Sigmoid colon (tissue), 3 donors: ENCODE results near the gene CBFA2T3.

Experiments
- CTCF ChIP-seq, 4 experiments: fragments of 450-650 bp in 3 of 4; fragments of 200-600 bp in 1 of 4; IDR thresholded peaks; one replicate each; pipeline ENCODE4 v1.5.1; 2016 to 2019; ENCODE audit warnings: antibody characterized with exemption in 4 of 4, mild to moderate bottlenecking in 3 of 4, moderate library complexity in 2 of 4
- POLR2A ChIP-seq, 2 donors: fragments of 450-650 bp; IDR thresholded peaks; one replicate each; pipeline ENCODE4 v1.6.1; 2016; ENCODE audit warnings: antibody characterized with exemption in 2 of 2, mild to moderate bottlenecking in 2 of 2, moderate library complexity in 2 of 2

GRCh38 chr16:88868974-88869672, 107.9 kb downstream of the CBFA2T3 start:
- no peak for TF ChIP-seq CTCF (IDR thresholded peaks at IDR 0.05)
- TF ChIP-seq POLR2A (IDR thresholded peaks at IDR 0.05) = no peak
